Mammary epithelial cell (primary cell): ENCODE measurements around the gene SUSD3.

Experiments
- CTCF ChIP-seq, 2 donors: IDR thresholded peaks in 1 of 2; conservative IDR thresholded peaks in 1 of 2; 2 replicates each; pipeline ENCODE4 v1.5.1; 2011 to 2012; ENCODE audit warnings: inconsistent platforms in 2 of 2, low read length in 2 of 2, mild to moderate bottlenecking in 2 of 2, control low read depth in 1 of 2, low read depth in 1 of 2; ENCODE audit not compliant: insufficient read depth in 1 of 2; ENCODE audit errors: extremely low read depth in 1 of 2
- EZH2 ChIP-seq: IDR thresholded peaks from 2 replicates; pipeline ENCODE4 v1.6.1; 2012; ENCODE audit warnings: low read length, inconsistent platforms, borderline replicate concordance

DNA sequence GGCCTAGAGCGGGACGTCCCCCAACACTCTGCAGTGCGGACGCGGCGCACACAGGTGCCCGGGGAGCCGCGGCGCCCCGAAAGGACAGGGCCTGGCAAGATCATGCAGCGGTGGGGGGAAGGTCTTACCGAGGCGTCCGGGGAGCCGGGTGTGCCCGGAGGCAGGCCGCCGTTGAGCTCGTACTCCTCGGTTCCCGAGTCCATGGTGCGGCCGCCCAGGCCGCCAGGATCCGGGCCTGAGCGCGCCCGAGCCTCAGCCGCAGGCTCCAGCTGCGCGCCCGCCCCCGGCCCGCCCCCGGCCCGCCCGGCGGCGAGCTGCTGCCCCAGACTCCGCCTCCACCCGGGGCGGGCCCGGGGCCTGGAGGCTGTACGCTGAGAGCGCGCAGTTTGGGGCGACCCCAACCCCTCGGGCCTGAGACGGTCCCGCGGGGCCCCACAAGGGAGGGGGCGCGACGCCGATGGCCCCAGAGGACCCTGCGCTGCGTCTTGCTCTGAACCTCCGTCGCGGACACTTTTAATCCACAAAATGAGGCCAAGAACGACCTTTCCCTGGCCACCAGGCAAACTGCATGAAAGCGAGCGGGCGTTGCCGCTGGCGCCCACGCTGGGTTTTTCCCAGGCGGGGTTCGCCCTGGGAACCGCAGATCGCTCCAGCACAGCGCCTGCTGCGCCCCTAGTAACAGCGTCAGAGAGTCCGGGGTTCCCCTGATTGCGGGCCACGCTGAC is 75.7 kb downstream of the SUSD3 start, which contains the start of gene NINJ1:
- no peak for TF ChIP-seq CTCF (conservative IDR thresholded peaks at IDR 0.05 in 1 of 2, IDR thresholded peaks at IDR 0.05 in 1 of 2; ENCODE audit: extremely low read depth in 1 of 2, insufficient read depth in 1 of 2, low read depth in 1 of 2, low read length in 2 of 2)
- TF ChIP-seq EZH2 = no peak
